ENCODE results near the gene ZHX3. TPM values are rescaled to one million over a fixed set of nuclear protein-coding genes. Genes with fewer than 3 reads are reported as not detected.

The ZHX3 gene
- total RNA-seq, 1 experiment from 2014 or later: 9.6 TPM

- TF ChIP-seq ATF2 (CRISPR knock-in tag; IDR thresholded peaks at IDR 0.05; ENCODE audit: borderline replicate concordance, low read depth) (no peak), MYBL2 (CRISPR knock-in tag; IDR thresholded peaks at IDR 0.05) (peak; percentile 80), PRRX2 (CRISPR knock-in tag; IDR thresholded peaks at IDR 0.05) (no peak), ARID4B (CRISPR knock-in tag; IDR thresholded peaks at IDR 0.05; ENCODE audit: borderline replicate concordance) (peak; percentile 94), SOX15 (CRISPR knock-in tag; IDR thresholded peaks at IDR 0.05) (no peak), KAT7 (CRISPR knock-in tag; IDR thresholded peaks at IDR 0.05; ENCODE audit: borderline replicate concordance) (no peak), CREM (CRISPR knock-in tag; IDR thresholded peaks at IDR 0.05) (no peak), CBFB (CRISPR knock-in tag; IDR thresholded peaks at IDR 0.05; ENCODE audit: low read depth) (no peak; the same call in 1 of the 2 replicates), GABPB1 (CRISPR knock-in tag; IDR thresholded peaks at IDR 0.05) (peak; percentile 45; the same call in 1 of the 2 replicates), PRDM15 (CRISPR knock-in tag; IDR thresholded peaks at IDR 0.05) (no peak), NFYB (CRISPR knock-in tag; conservative IDR thresholded peaks at IDR 0.05; ENCODE audit: low read depth) (no peak), OVOL2 (CRISPR knock-in tag; IDR thresholded peaks at IDR 0.05; ENCODE audit: borderline replicate concordance) (no peak), ZNF671 (CRISPR knock-in tag; IDR thresholded peaks at IDR 0.05) (no peak), HMGXB4 (CRISPR knock-in tag; IDR thresholded peaks at IDR 0.05) (peak; percentile 28; the same call in 1 of the 2 replicates), JAZF1 (CRISPR knock-in tag; IDR thresholded peaks at IDR 0.05) (no peak), ZNF425 (CRISPR knock-in tag; conservative IDR thresholded peaks at IDR 0.05) (no peak)
- TF ChIP-seq, protein P1, sequence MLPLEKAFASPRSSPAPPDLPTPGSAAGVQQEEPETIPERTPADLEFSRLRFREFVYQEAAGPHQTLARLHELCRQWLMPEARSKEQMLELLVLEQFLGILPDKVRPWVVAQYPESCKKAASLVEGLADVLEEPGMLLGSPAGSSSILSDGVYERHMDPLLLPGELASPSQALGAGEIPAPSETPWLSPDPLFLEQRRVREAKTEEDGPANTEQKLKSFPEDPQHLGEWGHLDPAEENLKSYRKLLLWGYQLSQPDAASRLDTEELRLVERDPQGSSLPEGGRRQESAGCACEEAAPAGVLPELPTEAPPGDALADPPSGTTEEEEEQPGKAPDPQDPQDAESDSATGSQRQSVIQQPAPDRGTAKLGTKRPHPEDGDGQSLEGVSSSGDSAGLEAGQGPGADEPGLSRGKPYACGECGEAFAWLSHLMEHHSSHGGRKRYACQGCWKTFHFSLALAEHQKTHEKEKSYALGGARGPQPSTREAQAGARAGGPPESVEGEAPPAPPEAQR (CRISPR knock-in tag; IDR thresholded peaks at IDR 0.05): no peak
- TF ChIP-seq, protein P2, sequence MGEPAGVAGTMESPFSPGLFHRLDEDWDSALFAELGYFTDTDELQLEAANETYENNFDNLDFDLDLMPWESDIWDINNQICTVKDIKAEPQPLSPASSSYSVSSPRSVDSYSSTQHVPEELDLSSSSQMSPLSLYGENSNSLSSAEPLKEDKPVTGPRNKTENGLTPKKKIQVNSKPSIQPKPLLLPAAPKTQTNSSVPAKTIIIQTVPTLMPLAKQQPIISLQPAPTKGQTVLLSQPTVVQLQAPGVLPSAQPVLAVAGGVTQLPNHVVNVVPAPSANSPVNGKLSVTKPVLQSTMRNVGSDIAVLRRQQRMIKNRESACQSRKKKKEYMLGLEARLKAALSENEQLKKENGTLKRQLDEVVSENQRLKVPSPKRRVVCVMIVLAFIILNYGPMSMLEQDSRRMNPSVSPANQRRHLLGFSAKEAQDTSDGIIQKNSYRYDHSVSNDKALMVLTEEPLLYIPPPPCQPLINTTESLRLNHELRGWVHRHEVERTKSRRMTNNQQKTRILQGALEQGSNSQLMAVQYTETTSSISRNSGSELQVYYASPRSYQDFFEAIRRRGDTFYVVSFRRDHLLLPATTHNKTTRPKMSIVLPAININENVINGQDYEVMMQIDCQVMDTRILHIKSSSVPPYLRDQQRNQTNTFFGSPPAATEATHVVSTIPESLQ (CRISPR knock-in tag; IDR thresholded peaks at IDR 0.05): no peak
Observed at GRCh38 chr20:41339957-41340326, 22.4 kb upstream of the ZHX3 start (continued).

Measured in WTC11 (cell line).